Activated T-helper 1 cell treated with anti-CD3 and anti-CD28 coated beads, Interleukin-2, amount 50 U/mL, for 16 hours (primary cell): ENCODE measurements around the gene DLGAP1.
"Not testable (repeated sequence)": the region's sequence is repeated elsewhere in the genome, so short reads cannot be mapped to it uniquely, and the experiment has no call there.

ENCODE experiments used
- DNase-seq, 2 donors: peaks; one replicate each; pipeline ENCODE4 v3.0.0-alpha.2; 2020; ENCODE audit warnings: low read depth in 1 of 2, low spot score in 1 of 2

Gene DLGAP1

DNA sequence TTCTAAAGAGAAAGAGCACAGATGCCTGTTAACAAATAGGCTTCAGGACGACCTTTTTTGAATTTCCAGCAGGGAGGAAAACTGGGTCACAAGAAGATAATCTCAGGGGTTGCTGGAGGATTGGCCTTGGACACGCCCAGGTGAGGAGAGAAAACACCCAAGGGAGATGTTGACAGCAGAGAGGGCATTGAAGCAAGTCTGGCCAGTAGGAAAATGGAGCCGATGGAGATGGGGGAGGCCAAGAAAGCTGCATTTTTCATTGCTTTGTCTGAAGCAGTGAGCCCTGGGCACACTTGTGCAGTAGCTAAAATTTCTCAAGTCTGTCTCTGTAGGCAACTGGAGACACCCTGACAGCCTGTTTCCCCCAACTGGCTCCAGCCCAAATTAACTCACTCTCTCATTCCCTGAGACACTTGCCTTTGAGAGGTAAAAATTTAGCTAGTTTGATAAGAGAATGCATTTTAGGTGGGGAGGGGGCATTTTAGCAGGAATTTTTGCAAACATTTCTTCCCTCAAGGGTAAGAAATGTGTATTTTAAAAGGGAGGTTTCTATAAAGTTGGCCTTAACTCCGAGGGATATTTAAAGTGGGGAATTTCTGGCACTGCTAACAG, 839.6 kb downstream of the DLGAP1 start:
- DNase-seq: no peak

DNA sequence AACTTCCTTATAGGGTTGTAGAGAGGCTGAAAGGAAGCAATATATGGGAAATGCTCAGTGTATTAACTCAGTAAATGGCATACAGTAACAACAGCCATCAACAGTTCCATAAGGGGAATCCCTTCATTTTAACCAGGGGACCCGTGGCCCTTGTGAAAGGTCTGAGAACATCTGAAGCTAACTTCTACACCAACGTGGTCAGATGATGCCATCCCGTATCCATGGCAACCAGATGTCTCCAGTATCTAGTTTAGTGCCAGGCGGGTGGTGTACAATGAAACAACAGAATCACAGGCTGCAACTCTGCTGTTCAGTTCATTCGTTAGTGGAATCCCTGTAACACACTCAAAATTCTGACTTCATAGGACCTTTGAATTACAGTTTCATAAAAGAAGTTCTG, 842.8 kb downstream of the DLGAP1 start:
- no peak for DNase-seq

DNA sequence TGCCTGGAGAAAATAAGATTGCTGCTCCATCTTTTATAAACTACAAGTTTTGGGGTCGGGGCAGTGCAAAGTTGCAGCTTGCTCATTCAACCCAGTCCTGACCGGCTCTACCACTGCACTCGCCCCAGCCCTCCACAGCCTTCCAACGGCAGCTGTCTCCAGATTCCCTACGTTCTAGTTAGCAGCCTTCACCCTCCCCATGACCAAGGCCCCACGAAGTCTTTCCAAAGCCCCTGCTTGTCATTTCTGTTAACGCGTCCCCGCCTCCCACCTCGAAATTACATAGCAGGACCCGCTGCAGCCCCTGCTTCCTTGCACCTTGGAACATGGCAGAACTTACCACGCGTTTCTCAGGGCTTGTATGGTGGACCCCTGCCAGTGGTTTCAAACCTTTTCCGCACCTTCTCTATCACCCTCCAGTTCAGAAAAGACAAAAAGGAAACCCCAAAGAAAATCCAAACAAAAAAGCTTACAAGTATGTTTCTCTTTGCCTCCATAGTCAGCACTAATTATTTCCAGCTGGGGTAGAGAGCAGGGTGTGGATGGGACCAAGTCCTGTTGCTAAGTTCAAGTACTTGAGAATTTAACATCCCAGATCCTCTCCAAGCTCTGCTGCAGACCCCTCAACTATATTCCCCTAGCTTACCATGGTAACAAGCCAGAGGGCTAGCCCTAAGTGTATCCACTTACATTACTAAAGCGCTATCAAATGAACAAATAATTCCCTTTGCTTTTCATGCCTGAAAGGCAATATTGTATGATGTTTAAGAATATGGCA, 843.6 kb downstream of the DLGAP1 start:
- no peak for DNase-seq

DNA sequence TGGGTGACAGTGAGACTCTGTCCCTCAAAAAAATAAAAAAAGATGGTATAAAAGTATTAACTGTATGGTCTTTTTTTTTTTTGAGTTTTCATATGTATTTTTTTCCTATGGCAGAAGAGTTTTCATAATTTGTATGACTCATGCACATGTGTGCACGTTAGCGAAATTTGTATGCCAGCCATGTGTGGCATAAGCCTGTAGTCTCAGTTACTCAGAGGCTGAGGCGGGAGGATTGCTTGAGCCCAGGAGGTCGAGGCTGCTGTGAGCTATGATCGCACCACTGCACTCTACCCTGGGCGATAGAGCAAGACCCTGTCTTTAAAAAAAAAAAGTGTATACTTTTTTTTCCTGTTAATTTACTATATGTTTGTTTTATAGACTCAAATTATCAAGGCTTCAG, 844.3 kb downstream of the DLGAP1 start:
- no peak for DNase-seq

DNA sequence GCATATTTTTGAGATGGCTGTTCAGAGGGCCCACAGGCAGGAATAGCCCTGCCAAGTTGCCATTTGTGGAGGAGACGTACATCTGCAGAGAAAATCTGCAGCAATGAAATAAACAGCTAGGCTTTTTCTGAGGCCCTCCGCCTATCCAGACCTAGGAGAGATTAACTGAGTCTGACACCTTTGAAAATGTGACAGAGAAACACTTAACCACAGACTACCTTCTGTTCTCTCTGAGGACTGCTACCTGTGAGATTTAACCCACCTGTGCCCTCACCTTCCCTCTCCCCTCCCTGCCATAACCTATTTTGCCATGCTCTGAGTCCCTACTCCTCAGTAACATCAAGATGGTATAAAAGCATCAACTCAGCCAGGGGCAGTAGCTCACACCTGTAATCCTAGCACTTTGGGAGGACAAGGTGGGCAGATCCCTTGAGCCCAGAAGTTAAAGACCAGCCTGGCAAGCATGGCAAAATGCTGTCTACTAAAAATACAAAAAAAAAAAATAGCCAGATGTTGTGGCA, 844.9 kb downstream of the DLGAP1 start:
- no peak for DNase-seq

DNA sequence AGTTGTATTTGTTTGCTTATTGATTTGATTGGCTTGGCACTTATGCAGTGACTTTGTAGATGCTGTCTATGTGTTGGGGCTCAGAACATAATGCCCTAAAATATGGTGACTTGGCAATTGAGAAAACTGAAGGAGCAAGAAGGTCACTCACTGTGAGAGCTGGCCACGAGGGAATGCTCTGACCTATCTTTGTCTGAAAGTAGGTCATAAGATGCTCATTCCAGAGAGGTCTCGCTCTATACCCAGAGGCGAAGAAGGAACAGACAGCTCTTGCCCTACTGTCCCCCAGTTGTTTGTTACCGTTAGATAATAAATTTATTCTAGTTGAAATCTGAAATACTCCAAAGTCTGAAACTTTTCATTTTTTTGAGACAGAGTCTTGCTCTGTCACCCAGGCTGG, 846.6 kb downstream of the DLGAP1 start:
- no peak for DNase-seq

DNA sequence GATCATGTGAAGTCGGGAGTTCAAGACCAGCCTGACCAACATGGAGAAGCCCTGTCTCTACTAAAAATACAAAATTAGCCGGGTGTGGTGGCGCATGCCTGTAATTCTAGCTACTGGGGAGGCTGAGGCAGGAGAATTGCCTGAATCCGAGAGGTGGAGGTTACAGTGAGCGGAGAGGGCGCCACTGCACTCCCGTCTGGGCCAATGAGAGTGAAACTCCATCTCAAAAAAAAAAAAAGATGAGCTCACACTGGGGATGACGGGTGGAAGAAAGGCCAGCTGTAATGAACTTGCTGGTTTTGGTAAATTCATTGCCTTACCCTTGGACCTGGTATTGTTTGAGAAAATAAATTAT, 847.0 kb downstream of the DLGAP1 start:
- DNase-seq: not testable (repeated sequence)

DNA sequence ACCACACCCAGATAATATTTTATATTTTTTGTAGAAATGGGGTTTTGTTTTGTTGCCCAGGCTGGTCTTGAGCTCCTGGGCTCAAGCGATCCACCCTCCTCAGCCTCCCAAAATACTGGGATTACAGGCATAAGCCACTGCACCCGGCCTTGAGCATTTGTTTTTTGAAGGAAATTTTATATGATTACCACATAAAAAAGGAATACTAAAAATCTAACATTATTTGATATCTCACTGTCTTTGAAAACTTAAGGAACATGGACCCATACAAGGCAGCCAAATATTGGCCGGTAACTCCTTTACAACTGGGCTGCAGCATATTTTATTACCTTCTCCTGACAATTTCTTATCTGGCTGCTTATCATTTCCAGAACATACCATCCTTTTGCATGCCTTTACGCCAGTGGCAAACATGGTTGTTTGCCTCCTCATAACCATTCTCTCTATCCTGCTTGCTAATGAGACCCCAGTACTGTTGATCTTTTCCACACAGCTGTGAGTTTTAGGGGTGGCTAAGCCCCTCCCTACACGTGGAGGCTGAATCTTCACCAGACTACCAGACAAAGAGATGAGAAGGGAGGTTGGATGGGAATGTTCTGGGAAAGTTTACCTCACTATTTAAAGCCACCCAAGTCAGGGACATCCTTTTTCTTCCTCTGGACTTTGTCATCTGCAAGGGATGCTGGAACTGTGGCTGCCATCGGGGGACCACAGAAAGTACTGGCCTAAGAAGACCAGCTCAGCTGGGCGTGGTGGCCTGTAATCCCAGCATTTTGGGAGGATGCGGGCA, 847.6 kb downstream of the DLGAP1 start:
- no peak for DNase-seq

DNA sequence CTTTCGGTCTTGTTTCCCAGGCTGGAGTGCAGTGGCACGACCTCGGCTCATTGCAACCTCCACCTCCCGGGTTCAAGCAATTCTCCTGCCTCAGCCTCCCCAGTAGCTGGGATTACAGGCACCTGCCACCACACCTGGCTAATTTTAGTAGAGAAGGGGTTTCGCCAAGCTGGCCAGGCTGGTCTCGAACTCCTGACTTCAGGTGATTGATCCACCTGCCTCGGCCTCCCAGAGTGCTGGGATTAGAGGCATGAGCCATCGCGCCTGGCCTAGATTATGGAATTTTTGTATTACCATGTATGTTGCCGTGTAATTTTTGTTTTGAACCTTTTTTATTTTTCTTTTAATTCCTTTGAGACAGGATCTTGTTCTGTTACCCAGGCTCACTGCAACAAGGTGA, 848.2 kb downstream of the DLGAP1 start:
- not testable (repeated sequence) for DNase-seq

DNA sequence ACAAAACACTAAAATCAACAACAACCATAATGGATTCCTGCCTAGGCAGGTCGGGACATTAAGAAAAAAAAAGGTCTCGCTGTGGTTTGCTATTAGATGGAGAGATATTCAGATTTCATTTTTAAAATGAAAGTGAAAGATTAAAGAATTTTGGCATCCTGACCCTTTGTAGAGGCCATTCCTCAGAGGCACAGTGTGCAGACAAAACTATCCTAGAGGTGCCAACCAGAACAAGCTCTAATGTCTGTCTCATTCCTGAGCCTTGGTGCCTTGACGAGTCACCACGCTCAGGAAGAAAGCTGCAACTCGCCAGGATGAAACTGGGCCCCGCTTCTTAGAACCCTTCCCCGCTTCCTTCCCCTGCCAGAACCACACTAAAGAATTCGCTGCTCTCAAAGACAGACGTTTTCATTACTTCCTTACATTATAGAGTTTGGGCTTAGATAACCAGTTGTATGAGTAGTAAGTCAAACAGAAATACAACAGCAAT, 849.1 kb downstream of the DLGAP1 start:
- DNase-seq: no peak

DNA sequence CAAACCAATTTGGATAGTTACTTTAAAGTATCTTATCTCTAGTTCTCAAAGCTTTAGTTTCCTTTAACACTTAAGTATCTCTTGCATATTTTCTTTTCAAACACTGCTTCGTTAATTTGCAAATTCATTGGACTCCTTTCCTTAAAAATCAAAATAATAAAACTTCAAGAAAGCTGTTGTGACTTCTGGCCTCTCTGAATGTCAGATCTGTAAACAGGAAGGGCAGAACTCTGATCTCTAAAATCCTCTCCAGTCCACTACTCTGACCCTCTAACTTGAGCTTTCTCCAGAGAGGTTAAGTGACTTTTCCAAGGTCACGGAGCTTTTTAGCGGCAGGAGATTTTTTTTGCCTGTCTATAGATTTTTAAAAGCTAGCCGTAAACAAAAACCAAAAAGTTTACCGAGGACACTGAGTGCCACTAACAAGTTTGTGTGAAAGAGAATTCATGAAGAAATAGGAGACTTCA, 849.6 kb downstream of the DLGAP1 start:
- DNase-seq: no peak

DNA sequence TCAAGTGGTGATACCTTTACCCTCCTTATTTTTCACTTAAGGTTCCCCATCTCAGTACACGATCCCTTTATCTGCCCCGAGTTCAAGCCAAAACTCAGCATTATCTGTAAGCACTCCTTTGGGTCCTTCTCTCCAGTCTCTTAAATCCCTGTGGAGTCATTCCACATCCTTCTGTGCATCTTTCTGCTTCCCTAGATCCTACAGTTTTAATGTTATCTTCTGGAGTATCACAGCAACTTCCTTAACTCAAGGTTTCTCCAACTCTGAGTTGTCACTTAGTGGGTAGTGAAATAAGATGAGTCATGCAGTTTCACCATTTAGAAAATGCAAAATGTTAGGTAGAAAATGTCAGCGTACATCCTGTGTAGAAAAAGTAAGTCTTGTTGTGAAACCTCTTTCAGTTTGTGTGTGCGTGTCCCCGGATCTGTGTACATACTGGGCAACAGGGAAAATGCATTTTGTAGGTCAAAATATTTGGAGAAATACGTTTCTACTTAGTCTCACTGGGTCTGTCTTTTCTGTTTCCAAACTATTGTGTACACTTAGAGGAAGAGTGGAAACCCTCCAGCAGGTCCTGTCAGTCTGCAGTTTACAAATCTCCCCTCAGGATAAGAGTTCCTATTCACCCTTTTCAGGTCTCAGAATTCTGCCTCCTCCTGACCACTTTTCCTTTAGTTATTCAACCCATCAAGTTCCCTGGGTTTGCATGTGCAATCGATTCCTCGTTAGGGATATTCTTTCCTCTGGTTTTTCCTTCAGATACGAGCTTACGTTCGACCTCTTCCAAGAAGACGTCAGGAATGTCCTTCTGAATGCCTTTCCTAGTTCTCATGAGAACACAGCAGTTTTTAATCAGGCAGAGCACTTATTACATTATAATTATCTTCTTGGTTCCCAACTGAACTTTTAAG, 850.4 kb downstream of the DLGAP1 start:
- DNase-seq: no peak

DNA sequence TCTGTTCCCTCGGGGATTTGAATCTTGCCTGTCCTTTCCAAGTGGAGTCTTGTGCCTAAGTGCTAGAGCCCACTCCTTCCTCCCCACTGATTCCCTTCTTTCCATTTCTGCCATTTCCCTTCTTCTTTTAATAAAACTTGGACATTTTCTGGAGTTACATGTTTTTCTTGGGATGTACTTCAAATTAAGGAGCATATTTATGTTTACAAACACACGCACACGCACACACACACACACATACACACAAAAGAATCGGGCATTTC, 850.9 kb downstream of the DLGAP1 start:
- no peak for DNase-seq

DNA sequence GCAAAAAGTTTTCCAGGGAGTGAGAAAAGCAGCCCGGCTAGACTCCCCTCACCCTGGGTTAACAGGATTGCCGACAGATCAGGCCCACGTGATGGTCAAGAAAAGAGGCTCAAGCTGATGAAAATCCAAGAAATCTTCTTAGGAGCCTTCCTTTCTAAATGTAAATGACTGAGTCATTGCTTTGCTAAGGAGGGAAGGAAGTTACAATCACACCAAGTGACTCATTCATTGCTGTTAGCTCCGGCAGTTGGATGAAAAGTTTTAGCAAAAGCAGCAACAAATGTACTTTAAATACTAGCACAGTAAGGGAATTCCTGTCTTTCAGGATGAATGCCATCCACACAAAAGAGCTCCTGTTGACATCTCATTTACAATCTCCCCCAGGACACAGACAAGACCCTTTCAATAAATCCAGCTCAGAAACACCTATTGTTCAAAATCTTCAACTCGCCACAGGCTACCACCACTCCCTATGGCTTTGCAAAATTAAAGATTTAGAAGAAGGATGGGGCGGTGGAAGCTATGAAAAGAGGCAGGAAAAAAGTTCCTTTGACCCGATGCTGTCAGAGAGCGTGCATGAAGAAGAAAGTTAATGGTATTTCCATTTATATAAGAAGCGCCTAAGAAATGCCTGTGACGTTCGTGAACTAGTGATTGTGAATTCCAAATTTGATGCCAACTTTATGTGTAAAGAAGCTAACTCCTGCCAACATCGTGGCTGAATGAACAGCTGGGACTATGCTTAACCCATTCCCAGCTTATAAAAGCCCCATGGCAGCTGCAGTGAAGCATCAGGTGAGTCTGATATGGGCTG, 851.5 kb downstream of the DLGAP1 start:
- no peak for DNase-seq

DNA sequence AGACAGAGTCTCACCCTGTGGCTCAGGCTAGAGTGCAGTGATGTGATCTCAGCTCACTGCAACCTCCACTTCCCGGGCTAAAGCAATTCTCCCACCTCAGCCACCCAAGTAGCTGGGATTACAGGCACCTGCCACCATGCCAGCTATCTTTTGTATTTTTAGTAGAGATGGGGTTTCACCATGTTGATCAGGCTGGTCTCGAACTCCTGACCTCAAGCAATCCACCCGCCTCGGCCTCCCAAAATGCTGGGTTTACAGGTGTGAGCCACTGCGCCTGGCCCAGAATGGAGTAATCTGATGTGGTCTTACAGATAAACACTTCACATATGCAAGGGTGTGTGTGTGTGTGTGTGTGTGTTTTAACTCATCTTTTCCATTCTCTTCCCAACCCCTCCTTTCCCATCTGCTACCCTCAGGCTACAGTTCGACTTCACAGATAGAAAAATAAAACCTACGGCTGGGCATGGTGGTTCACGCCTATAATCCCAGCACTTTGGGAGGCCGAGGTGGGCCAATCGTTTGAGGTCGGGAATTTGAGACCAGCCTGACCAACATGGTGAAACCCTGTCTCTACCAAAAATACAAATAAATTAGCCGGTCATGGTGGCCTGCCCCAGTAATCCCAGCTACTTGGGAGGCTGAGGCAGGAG, 853.9 kb downstream of the DLGAP1 start:
- not testable (repeated sequence) for DNase-seq

DNA sequence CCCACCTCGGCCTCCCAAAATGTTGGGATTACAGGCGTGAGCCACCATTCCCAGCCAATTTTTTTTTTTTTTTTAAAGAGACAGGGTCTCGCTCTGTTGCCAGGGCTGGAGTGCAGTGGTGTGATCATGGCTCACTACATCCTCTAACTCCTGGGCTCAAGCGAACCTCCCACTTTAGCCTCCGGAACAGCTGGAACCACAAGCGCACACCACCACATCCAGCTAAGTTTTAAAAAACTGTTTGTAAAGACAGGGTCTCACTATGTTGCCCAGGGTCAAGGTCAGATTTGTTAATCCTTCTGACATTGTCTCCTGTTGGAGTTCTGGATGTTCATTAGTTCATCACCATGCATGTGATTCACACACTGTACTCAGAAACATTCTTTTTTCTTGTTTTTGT, 855.2 kb downstream of the DLGAP1 start:
- DNase-seq: no peak

DNA sequence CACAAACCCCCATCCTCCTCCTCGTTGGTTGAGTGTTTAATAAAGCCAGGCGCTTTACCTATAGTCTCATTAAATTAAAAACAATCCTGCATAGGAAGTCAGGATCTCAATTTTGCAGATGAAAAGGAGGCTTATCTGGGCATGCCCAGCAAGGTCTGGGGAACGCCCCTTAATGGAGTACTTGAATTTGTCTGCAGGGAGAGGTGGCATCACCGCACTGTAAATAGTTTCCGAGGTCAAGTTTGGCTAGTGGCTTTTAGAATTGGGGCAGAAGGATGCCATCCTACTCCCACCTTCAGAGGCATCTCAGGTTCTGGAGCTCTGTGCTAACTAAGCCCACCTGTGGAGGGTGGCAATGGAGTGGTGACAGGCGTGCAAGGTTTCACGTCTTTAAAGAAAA, 855.9 kb downstream of the DLGAP1 start:
- DNase-seq: no peak

DNA sequence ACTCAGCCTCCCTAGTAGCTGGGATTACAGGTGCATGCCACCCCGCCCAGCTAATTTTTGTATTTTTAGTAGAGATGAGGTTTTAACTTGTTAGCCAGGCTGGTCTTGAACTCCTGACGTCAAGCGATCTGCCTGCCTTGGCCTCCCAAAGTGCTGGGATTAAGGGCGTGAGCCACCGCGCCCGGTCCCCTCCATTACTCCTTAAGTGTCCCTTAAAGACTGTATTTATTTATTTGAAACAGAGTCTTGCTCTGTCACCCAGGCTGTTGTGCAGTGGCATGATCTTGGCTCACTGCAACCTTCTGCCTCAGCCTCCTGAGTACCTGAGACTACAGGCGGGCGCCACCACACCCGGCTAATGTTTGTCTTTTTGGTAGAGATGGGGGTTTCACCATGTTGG, 856.5 kb downstream of the DLGAP1 start:
- DNase-seq: no peak
